WI38 (cell line): Measurements from ENCODE around the gene HAPLN2.

Source experiments
- H3K4me3 ChIP-seq: 2 replicates; pipeline ENCODE4 v1.5.1; 2011; ENCODE audit warnings: low read depth, mild to moderate bottlenecking, control low read depth, low read length
- CTCF ChIP-seq: IDR thresholded peaks from 2 replicates; pipeline ENCODE4 v1.5.1; 2012; ENCODE audit warnings: low read depth, mild to moderate bottlenecking, control low read depth, low read length

Gene HAPLN2

GRCh38 chr1:156618853-156619581 lies at the start of gene HAPLN2:
TSS of gene HAPLN2 (plus strand) at chr1:156619415. CDS start at chr1:156623491, 4,076 bp downstream.
- peak; percentile 31 for TF ChIP-seq CTCF
- H3K4me3 ChIP-seq = no peak within 1 kb of the TSS

- no peak for TF ChIP-seq CTCF
- peak overlapping the region; percentile 67 for H3K4me3 ChIP-seq
Observed at GRCh38 chr1:156571261-156571852, 47.9 kb upstream of the HAPLN2 start.

GRCh38 chr1:156571919-156572662 lies 47.1 kb upstream of the HAPLN2 start, which contains the start of gene IQGAP3:
TSS of gene IQGAP3 (minus strand) at chr1:156572565. CDS start at chr1:156572529, 36 bp downstream.
- no peak for TF ChIP-seq CTCF
- H3K4me3 ChIP-seq = peak within 1 kb of the TSS; percentile 67

GRCh38 chr1:156572663-156573018 lies 46.6 kb upstream of the HAPLN2 start:
- H3K4me3 ChIP-seq = peak overlapping the region; percentile 67
- TF ChIP-seq CTCF = no peak

- no peak for TF ChIP-seq CTCF
Observed at GRCh38 chr1:156574039-156574633, 45.1 kb upstream of the HAPLN2 start.

GRCh38 chr1:156577550-156577949 lies 41.7 kb upstream of the HAPLN2 start:
- no peak overlapping the region for H3K4me3 ChIP-seq
- no peak for TF ChIP-seq CTCF

More at GRCh38 chr1:156574039-156574633, 45.1 kb upstream of the HAPLN2 start:
- H3K4me3 ChIP-seq = no peak overlapping the region
